ENCODE data around the gene TTC3. TPM values are rescaled to one million over a fixed set of nuclear protein-coding genes. Genes with fewer than 3 reads are reported as not detected.
A peak's percentile ranks its signal among the peaks of the same experiment; 100 is the strongest.

The TTC3 gene
- total RNA-seq, 1 donor from 2014 or later, result 255 TPM

GRCh38 chr21:37197746-37198145 is 124.7 kb downstream of the TTC3 start:
- no peak overlapping the region for H3K4me3 Mint-ChIP-seq (ENCODE audit: low read depth)
- DNase-seq (ENCODE audit: low spot score, unreplicated experiment), result no peak
- no peaks in the 10 kb centered on the region for H3K4me1 Mint-ChIP-seq (ENCODE audit: low read depth)
- no peaks in the 10 kb centered on the region for H3K9me3 Mint-ChIP-seq (ENCODE audit: low read depth)
- TF ChIP-seq CTCF (IDR thresholded peaks at IDR 0.05; ENCODE audit: unreplicated experiment), result no peak
- H3K36me3 Mint-ChIP-seq (ENCODE audit: insufficient read depth), result peaks cover 46% of the 10 kb centered on the region
- no peaks in the 10 kb centered on the region for H3K27me3 Mint-ChIP-seq
- no peak overlapping the region for H3K27ac Mint-ChIP-seq

- Mint-ChIP-seq H3K27ac (peak overlapping the region; percentile 74), H3K36me3 (ENCODE audit: insufficient read depth) (peaks cover 43% of the 10 kb centered on the region), H3K4me3 (ENCODE audit: low read depth) (no peak overlapping the region), H3K4me1 (ENCODE audit: low read depth) (no peaks in the 10 kb centered on the region), H3K9me3 (ENCODE audit: low read depth) (no peaks in the 10 kb centered on the region), H3K27me3 (no peaks in the 10 kb centered on the region)
- no peak for DNase-seq (ENCODE audit: low spot score, unreplicated experiment)
- TF ChIP-seq CTCF (IDR thresholded peaks at IDR 0.05; ENCODE audit: unreplicated experiment), result no peak
Observed at GRCh38 chr21:37199057-37199924, 126.2 kb downstream of the TTC3 start.

- Mint-ChIP-seq H3K36me3 (ENCODE audit: insufficient read depth) (peaks cover 39% of the 10 kb centered on the region), H3K4me1 (ENCODE audit: low read depth) (peaks cover 1% of the 10 kb centered on the region), H3K4me3 (ENCODE audit: low read depth) (no peak overlapping the region), H3K9me3 (ENCODE audit: low read depth) (no peaks in the 10 kb centered on the region), H3K27ac (peak overlapping the region; percentile 64), H3K27me3 (no peaks in the 10 kb centered on the region)
- DNase-seq (ENCODE audit: low spot score, unreplicated experiment), result no peak
- TF ChIP-seq CTCF (IDR thresholded peaks at IDR 0.05; ENCODE audit: unreplicated experiment), result no peak
Observed at GRCh38 chr21:37200641-37201480, 127.8 kb downstream of the TTC3 start.

- Mint-ChIP-seq H3K27ac (no peak overlapping the region), H3K4me3 (ENCODE audit: low read depth) (no peak overlapping the region), H3K27me3 (no peaks in the 10 kb centered on the region), H3K36me3 (ENCODE audit: insufficient read depth) (peaks cover 40% of the 10 kb centered on the region), H3K9me3 (ENCODE audit: low read depth) (no peaks in the 10 kb centered on the region), H3K4me1 (ENCODE audit: low read depth) (peaks cover 4% of the 10 kb centered on the region)
- DNase-seq (ENCODE audit: low spot score, unreplicated experiment), result no peak
- TF ChIP-seq CTCF (IDR thresholded peaks at IDR 0.05; ENCODE audit: unreplicated experiment), result no peak
Observed at GRCh38 chr21:37202221-37203110, 129.4 kb downstream of the TTC3 start.

All from progenitor cell of endocrine pancreas (in vitro differentiated cells).